Calu3 (cell line): ENCODE measurements around the gene SH3PXD2A. TPM values are rescaled to one million over a fixed set of nuclear protein-coding genes. Genes with fewer than 3 reads are reported as not detected.

Experiments used
- BruUV-seq: library from RNA; stranded (reverse); fragments of 400-500 nt; replicated peaks from 2 replicates; lab custom pipeline; 2021; lab: Mats Ljungman, UMichigan
- CTCF ChIA-PET: fragments of 300-600 bp; sonication (Branson Sonifier 250); formaldehyde crosslinking; loops from one replicate; lab custom pipeline; 2022; ENCODE audit warnings: antibody characterized with exemption; lab: Charles Lee
- DNase-seq: peaks from one replicate; pipeline ENCODE4 v3.0.0; 2022
- H3K27ac Mint-ChIP-seq: one replicate; pipeline ENCODE4 v1.8.0; 2022; ENCODE audit warnings: mixed read lengths; ENCODE audit not compliant: unreplicated experiment
- H3K27me3 Mint-ChIP-seq: one replicate; pipeline ENCODE4 v1.8.0; 2022; ENCODE audit warnings: mixed read lengths; ENCODE audit not compliant: unreplicated experiment
- H3K36me3 Mint-ChIP-seq: one replicate; pipeline ENCODE4 v1.8.0; 2022; ENCODE audit warnings: mild to moderate bottlenecking, moderate library complexity, mixed read lengths; ENCODE audit not compliant: insufficient read depth, unreplicated experiment
- H3K4me1 Mint-ChIP-seq: one replicate; pipeline ENCODE4 v1.8.0; 2022; ENCODE audit warnings: mild to moderate bottlenecking, low read depth, mixed read lengths; ENCODE audit not compliant: unreplicated experiment
- H3K4me3 Mint-ChIP-seq: one replicate; pipeline ENCODE4 v1.8.0; 2022; ENCODE audit warnings: mild to moderate bottlenecking, low read depth, moderate library complexity, mixed read lengths; ENCODE audit not compliant: unreplicated experiment
- H3K9me3 Mint-ChIP-seq: one replicate; pipeline ENCODE4 v1.8.0; 2022; ENCODE audit warnings: low read depth, mixed read lengths; ENCODE audit not compliant: unreplicated experiment
- CTCF ChIP-seq: fragments of 200-600 bp; IDR thresholded peaks from one replicate; pipeline ENCODE4 v1.8.0; 2022; ENCODE audit warnings: antibody characterized with exemption; ENCODE audit not compliant: unreplicated experiment
- intact Hi-C: fragments of 100-400 bp; cut with micrococcal nuclease; formaldehyde crosslinking; loops from one replicate; pipeline ENCODE4 v1.10.0; 2022; ENCODE audit not compliant: unreplicated experiment
- total RNA-seq: library from RNA; stranded (reverse); gene quantifications from 2 replicates; pipeline ENCODE4 v1.2.3, GENCODE V29; 2022

SH3PXD2A gene
- total RNA-seq, 1 experiment from 2014 or later: 7.5 TPM

GRCh38 chr10:103672345-103672744 lies 183.0 kb downstream of the SH3PXD2A start:
- DNase-seq: no peak
- intact Hi-C loops: no loop called here
- Mint-ChIP-seq H3K4me1 (peaks cover 10% of the 10 kb centered on the region), H3K36me3 (peaks cover 6% of the 10 kb centered on the region), H3K4me3 (no peak overlapping the region), H3K9me3 (no peaks in the 10 kb centered on the region), H3K27ac (no peak overlapping the region), H3K27me3 (peaks cover 10% of the 10 kb centered on the region)
- CTCF ChIA-PET: no interaction called here
- BruUV-seq: no TSS peak
- no peak for TF ChIP-seq CTCF

- no peak for DNase-seq
- H3K9me3 Mint-ChIP-seq: no peaks in the 10 kb centered on the region
- TF ChIP-seq CTCF: no peak
- intact Hi-C loops: no loop called here
- H3K4me3 Mint-ChIP-seq: no peak overlapping the region
- no TSS peak for BruUV-seq
- H3K36me3 Mint-ChIP-seq: peaks cover 14% of the 10 kb centered on the region
- CTCF ChIA-PET: interaction anchor here (1.3 kb wide), 1 partner anchor 10 kb away, joined by 3 read pairs; no protein-coding TSS in a partner anchor
- H3K27me3 Mint-ChIP-seq: peaks cover 10% of the 10 kb centered on the region
- no peak overlapping the region for H3K27ac Mint-ChIP-seq
- H3K4me1 Mint-ChIP-seq: peaks cover 10% of the 10 kb centered on the region
Observed at GRCh38 chr10:103671126-103671895, 184.1 kb downstream of the SH3PXD2A start.

DNA sequence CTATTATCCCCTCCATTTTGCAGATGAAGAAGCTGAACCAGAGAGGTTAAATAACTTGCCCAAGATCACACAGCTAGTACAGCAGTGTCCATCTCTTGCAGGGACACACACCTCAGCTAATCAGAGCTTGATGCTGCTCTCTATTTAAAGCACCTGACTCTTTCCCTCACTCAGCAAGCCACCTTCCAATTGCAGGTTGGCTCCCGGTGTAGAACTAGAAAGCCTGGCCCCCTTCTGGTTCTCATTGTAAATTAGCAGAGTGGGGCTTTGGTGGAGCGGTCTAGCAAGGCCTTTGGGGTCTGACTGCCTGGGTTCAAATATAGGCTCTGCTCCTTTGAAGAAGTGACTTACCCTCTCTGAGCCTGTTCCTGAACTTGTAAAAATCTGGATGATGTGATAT lies 185.4 kb downstream of the SH3PXD2A start:
- Mint-ChIP-seq H3K9me3 (no peaks in the 10 kb centered on the region), H3K27ac (no peak overlapping the region), H3K4me1 (peaks cover 10% of the 10 kb centered on the region), H3K4me3 (no peak overlapping the region), H3K27me3 (peaks cover 10% of the 10 kb centered on the region), H3K36me3 (peaks cover 15% of the 10 kb centered on the region)
- CTCF ChIA-PET: no interaction called here
- intact Hi-C loops: no loop called here
- TF ChIP-seq CTCF: no peak
- no TSS peak for BruUV-seq
- DNase-seq: no peak

GRCh38 chr10:103669243-103669929 lies 186.0 kb downstream of the SH3PXD2A start:
- Mint-ChIP-seq H3K4me3 (no peak overlapping the region), H3K9me3 (no peaks in the 10 kb centered on the region), H3K27me3 (peaks cover 10% of the 10 kb centered on the region), H3K4me1 (peaks cover 10% of the 10 kb centered on the region), H3K27ac (no peak overlapping the region), H3K36me3 (peaks cover 15% of the 10 kb centered on the region)
- intact Hi-C loops: no loop called here
- TF ChIP-seq CTCF: no peak
- no TSS peak for BruUV-seq
- DNase-seq: no peak
- CTCF ChIA-PET: no interaction called here
